Bronchial epithelial cell (primary cell): ENCODE results near the gene SH3GL3. TPM values are rescaled to one million over a fixed set of nuclear protein-coding genes. Genes with fewer than 3 reads are reported as not detected.

Experiments used
- DNase-seq: peaks from one replicate; pipeline ENCODE4 v3.0.0-alpha.2; 2010; ENCODE audit warnings: low read depth
- FAIRE-seq: peaks from 2 replicates; lab custom pipeline; 2011; peaks lifted over from hg19 to GRCh38; lab: Jason Lieb, UNC
- H3K27me3 ChIP-seq: 2 replicates; pipeline ENCODE4 v1.5.1; 2011; ENCODE audit warnings: low read length; ENCODE audit not compliant: control insufficient read depth, insufficient read depth
- H3K36me3 ChIP-seq: 2 replicates; pipeline ENCODE4 v1.5.1; 2011; ENCODE audit warnings: low read length; ENCODE audit not compliant: control insufficient read depth, insufficient read depth
- H3K4me3 ChIP-seq: 2 replicates; pipeline ENCODE4 v1.5.1; 2011; ENCODE audit warnings: mild to moderate bottlenecking, low read depth, low read length, control low read depth
- CTCF ChIP-seq: IDR thresholded peaks from 2 replicates; pipeline ENCODE4 v1.5.1; 2011; ENCODE audit warnings: mild to moderate bottlenecking, moderate library complexity, low read length, control low read depth, inconsistent platforms; ENCODE audit not compliant: insufficient read depth, severe bottlenecking
- total RNA-seq: library from RNA; depleted of rRNA; stranded (reverse); fragments of >200 nt; gene quantifications from 2 replicates; pipeline ENCODE4 v1.2.1, GENCODE V29; 2014

SH3GL3 gene
- total RNA-seq, 1 donor from 2014 or later, result 1.1 TPM

- H3K27me3 ChIP-seq, result no peaks in the 10 kb centered on the region
- H3K36me3 ChIP-seq, result no peaks in the 10 kb centered on the region
- H3K4me3 ChIP-seq, result no peak overlapping the region
- FAIRE-seq, result no peak
- DNase-seq, result no peak
- TF ChIP-seq CTCF, result no peak
Measured at GRCh38 chr15:83613714-83614113, 166.6 kb downstream of the SH3GL3 start.

- no peak for DNase-seq
- H3K4me3 ChIP-seq, result no peak overlapping the region
- no peak for FAIRE-seq
- H3K27me3 ChIP-seq, result no peaks in the 10 kb centered on the region
- TF ChIP-seq CTCF, result no peak
- no peaks in the 10 kb centered on the region for H3K36me3 ChIP-seq
Measured at GRCh38 chr15:83616840-83617239, 169.7 kb downstream of the SH3GL3 start.

GRCh38 chr15:83626171-83626802 lies 179.1 kb downstream of the SH3GL3 start:
- Histone ChIP-seq H3K27me3 (no peaks in the 10 kb centered on the region), H3K36me3 (no peaks in the 10 kb centered on the region), H3K4me3 (no peak overlapping the region)
- peak; percentile 55 for DNase-seq
- no peak for TF ChIP-seq CTCF
- no peak for FAIRE-seq

- FAIRE-seq (no peak), DNase-seq (no peak)
- TF ChIP-seq CTCF, result no peak
- H3K36me3 ChIP-seq, result no peaks in the 10 kb centered on the region
- H3K27me3 ChIP-seq, result no peaks in the 10 kb centered on the region
- H3K4me3 ChIP-seq, result no peak overlapping the region
Measured at GRCh38 chr15:83631534-83631933, 184.4 kb downstream of the SH3GL3 start.

GRCh38 chr15:83643201-83643600 lies 196.1 kb downstream of the SH3GL3 start:
- no peaks in the 10 kb centered on the region for H3K36me3 ChIP-seq
- TF ChIP-seq CTCF, result no peak
- DNase-seq (no peak), FAIRE-seq (no peak)
- H3K27me3 ChIP-seq, result no peaks in the 10 kb centered on the region
- H3K4me3 ChIP-seq, result no peak overlapping the region

- FAIRE-seq (no peak), DNase-seq (peak; percentile 8)
- Histone ChIP-seq H3K27me3 (no peaks in the 10 kb centered on the region), H3K4me3 (no peak overlapping the region), H3K36me3 (no peaks in the 10 kb centered on the region)
- TF ChIP-seq CTCF, result no peak
Measured at GRCh38 chr15:83644439-83644838, 197.3 kb downstream of the SH3GL3 start.
